GM13976 (cell line): Measurements from ENCODE around the gene ODAM.

Experiments used
- DNase-seq: peaks from one replicate; pipeline ENCODE4 v3.0.0; 2012; ENCODE audit warnings: low spot score
- in situ Hi-C: fragments of 300-500 bp; cut with MboI; formaldehyde crosslinking; loops from one replicate; pipeline ENCODE4 v1.12.0; 2022; ENCODE audit warnings: low sequenced_read_pairs, mixed read lengths, inconsistent platforms; ENCODE audit not compliant: unreplicated experiment
- TF ChIP-seq, protein P1 (sequence below): IDR thresholded peaks from 2 replicates; pipeline ENCODE4 v1.5.1; 2012; ENCODE audit warnings: borderline replicate concordance, mild to moderate bottlenecking; ENCODE audit not compliant: insufficient read depth; ENCODE audit errors: extremely low read depth, missing control alignments, control extremely low read depth

Gene ODAM, protein sequence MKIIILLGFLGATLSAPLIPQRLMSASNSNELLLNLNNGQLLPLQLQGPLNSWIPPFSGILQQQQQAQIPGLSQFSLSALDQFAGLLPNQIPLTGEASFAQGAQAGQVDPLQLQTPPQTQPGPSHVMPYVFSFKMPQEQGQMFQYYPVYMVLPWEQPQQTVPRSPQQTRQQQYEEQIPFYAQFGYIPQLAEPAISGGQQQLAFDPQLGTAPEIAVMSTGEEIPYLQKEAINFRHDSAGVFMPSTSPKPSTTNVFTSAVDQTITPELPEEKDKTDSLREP

DNA sequence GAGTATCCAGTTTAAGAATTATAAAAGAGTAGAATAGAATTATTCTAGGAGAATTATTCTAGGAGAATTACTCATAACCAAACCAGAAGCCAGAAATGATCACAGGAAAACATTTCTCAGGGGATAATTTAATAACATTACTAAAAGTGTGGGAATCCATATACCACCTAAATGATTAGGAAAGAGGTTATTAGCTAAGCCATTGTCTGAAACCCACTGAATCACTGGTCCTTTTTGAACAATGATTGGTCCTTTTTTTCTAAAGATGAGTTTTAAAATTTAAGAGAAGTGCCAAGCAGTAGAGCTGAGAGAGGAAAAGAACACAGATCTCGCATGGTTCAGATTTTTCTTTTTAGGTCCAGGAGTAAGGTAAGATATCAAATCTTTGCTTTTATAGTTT is at the start of gene ODAM:
Gene ODAM (plus strand): TSS at position 301 of the 400 bp plus-strand sequence. CDS start 819 bp downstream, outside the sequence.
- no peak for DNase-seq
- TF ChIP-seq, protein P1, sequence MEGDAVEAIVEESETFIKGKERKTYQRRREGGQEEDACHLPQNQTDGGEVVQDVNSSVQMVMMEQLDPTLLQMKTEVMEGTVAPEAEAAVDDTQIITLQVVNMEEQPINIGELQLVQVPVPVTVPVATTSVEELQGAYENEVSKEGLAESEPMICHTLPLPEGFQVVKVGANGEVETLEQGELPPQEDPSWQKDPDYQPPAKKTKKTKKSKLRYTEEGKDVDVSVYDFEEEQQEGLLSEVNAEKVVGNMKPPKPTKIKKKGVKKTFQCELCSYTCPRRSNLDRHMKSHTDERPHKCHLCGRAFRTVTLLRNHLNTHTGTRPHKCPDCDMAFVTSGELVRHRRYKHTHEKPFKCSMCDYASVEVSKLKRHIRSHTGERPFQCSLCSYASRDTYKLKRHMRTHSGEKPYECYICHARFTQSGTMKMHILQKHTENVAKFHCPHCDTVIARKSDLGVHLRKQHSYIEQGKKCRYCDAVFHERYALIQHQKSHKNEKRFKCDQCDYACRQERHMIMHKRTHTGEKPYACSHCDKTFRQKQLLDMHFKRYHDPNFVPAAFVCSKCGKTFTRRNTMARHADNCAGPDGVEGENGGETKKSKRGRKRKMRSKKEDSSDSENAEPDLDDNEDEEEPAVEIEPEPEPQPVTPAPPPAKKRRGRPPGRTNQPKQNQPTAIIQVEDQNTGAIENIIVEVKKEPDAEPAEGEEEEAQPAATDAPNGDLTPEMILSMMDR: no peak
- in situ Hi-C loops: loop anchor here (25.0 kb wide), 1 partner anchor 317 kb away; the partner anchor contains the start of gene AMTN

DNA sequence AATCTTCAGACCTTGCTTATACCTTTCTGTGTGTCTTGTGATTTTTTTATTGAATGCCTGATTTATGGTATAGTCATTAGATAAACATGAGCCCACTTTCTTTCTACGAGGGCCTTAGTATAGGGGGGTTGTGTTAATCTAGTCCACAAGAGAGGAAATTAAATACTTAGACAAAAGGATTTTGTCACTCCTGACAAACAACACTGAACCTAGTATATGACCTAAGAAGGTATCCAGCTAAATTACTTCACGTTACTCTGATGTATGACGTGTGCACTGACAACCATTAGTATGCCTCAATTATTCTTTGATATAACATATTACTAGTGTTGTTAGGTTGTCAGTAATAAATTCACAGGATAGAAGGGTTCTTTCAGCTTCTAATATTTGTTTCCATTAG is 44.3 kb upstream of the ODAM start:
- no peak for DNase-seq
- TF ChIP-seq, protein P1: no peak
- in situ Hi-C loops: no loop called here

DNA sequence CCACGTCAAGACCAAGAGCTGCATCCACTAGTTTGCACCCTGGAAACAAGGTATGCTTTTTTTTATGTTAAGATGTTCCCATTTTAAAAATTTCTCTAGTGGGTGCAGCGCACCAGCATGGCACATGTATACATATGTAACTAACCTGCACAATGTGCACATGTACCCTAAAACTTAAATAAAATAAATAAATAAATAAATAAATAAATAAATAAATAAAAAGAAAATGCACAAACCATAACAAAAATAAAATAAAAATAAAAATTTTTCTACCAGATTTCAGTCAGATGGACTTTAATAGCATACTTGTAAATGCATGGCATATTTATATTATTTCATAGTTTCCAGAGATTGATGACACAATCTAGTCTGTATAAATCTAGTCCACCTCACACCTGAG is 43.4 kb upstream of the ODAM start:
- TF ChIP-seq, protein P1: no peak
- no peak for DNase-seq
- in situ Hi-C loops: no loop called here

DNA sequence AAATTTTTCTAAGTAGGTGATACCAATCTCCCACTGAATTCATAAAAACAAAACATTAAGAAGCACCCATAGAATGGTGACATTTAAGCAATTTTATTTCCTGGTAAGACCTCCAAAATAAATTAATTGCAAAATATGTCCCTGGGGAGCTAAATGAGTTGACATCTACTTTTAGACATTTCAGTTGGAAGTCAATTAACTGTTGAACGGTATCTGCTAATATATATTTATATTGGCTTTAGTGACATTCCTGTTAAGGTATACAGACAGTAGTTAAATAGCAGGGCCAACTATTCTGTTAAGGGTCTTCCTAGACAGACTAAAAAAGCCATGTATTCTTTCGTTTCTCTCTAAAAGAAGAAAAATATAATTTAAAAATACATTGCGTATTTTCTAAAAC is 41.6 kb upstream of the ODAM start, which contains the start of gene PRR27:
Gene PRR27 (plus strand): TSS at position 301 of the 400 bp plus-strand sequence. CDS start 139 bp downstream, outside the sequence.
- in situ Hi-C loops: no loop called here
- TF ChIP-seq, protein P1: no peak
- no peak for DNase-seq

DNA sequence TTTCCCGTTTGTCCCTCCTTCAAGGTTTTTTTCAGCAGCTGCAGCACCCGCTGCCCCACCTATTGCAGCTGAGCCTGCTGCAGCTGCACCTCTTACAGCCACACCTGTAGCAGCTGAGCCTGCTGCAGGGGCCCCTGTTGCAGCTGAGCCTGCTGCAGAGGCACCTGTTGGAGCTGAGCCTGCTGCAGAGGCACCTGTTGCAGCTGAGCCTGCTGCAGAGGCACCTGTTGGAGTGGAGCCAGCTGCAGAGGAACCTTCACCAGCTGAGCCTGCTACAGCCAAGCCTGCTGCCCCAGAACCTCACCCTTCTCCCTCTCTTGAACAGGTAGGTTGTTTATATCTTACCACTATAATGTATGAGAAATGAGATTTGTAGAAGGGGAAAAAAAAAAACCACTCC is 36.9 kb upstream of the ODAM start:
- in situ Hi-C loops: no loop called here
- DNase-seq: no peak
- TF ChIP-seq, protein P1: no peak

DNA sequence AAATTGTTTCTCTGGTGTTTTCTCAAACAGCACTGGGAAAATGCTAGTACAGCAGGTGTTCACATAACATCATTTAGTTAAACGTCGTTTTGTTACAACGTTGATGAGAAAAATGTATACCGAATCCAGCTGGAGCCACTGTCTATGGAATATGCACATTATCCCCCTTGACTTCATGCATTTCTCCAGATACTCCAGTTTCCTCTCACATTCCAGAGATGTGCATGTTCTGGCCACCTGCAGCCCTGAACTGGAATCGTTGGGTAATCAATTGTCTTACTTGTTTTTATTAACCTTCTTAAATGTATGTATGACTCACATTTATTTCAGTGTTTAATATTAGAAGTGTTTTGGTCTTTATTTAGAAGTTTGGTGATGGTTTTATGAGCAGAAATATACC is 18.4 kb upstream of the ODAM start:
- TF ChIP-seq, protein P1: no peak
- in situ Hi-C loops: loop anchor here (25.0 kb wide), 1 partner anchor 335 kb away; the partner anchor contains the start of gene AMTN
- no peak for DNase-seq
